Activated CD4-positive, alpha-beta T cell treated with anti-CD3 and anti-CD28 coated beads, Interleukin-2, amount 10 ng/mL, durations not matched to agents 24 days and 14 days (primary cell): ENCODE results near the gene MACROD2. TPM values are rescaled to one million over a fixed set of nuclear protein-coding genes. Genes with fewer than 3 reads are reported as not detected.

Source experiments
- DNase-seq: peaks from one replicate; pipeline ENCODE4 v3.0.0; 2022
- H3K27ac Mint-ChIP-seq: one replicate; pipeline ENCODE4 v1.8.0; 2022; ENCODE audit warnings: mild to moderate bottlenecking, mixed read lengths
- H3K27me3 Mint-ChIP-seq: one replicate; pipeline ENCODE4 v1.8.0; 2022; ENCODE audit warnings: mixed read lengths
- H3K36me3 Mint-ChIP-seq: one replicate; pipeline ENCODE4 v1.8.0; 2022; ENCODE audit warnings: low read depth, mild to moderate bottlenecking, mixed read lengths
- H3K4me1 Mint-ChIP-seq: one replicate; pipeline ENCODE4 v1.8.0; 2021; ENCODE audit warnings: mixed read lengths
- H3K4me3 Mint-ChIP-seq: one replicate; pipeline ENCODE4 v1.8.0; 2022; ENCODE audit warnings: mild to moderate bottlenecking, moderate library complexity, mixed read lengths
- H3K9me3 Mint-ChIP-seq: one replicate; pipeline ENCODE4 v1.8.0; 2021; ENCODE audit warnings: mixed read lengths
- intact Hi-C: fragments of 100-400 bp; cut with micrococcal nuclease; formaldehyde crosslinking; loops from one replicate; pipeline ENCODE4 v1.15.1; 2023
- total RNA-seq: library from RNA; stranded (reverse); gene quantifications from 2 replicates; pipeline ENCODE4 v1.2.3, GENCODE V29; 2022

MACROD2 gene
- total RNA-seq, 1 donor from 2014 or later, result not detected

DNA sequence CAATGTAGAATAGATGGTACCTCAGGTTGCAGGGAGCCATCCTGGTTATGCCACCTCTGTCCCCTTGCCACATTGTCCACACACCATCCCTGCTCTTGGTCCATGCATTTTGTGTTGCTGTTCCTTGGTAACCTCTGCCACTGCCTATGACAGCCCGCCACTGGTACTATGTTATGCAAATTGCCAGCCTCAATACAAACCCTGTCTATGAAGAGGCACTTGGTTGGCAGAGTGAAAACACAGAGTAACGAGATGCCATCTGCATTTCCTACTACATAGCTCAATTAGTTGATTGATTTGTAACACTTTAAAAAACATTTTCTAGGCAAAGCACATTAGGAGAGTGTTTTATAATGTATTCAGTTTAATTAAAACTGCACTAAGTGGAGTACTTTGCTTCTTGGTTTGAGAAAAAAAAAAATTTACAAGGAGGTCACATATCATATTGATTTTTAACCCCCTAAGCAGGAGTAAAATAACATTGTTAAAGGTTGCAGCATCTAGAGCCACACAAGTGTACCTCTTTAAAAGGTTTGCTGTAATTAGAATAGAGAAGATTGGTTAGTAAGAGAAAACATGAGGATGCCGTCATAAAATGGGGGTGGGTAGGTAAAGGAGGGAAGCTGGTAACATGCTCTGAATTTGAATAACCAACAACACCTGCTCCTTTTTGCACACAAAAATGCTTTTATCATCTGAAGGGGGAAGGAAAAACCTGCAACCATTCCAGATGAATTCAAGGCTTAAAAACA is 1760.9 kb downstream of the MACROD2 start:
- H3K4me3 Mint-ChIP-seq, result no peak overlapping the region
- intact Hi-C loops, result no loop called here
- H3K27me3 Mint-ChIP-seq, result no peaks in the 10 kb centered on the region
- no peak overlapping the region for H3K27ac Mint-ChIP-seq
- H3K36me3 Mint-ChIP-seq, result no peaks in the 10 kb centered on the region
- no peaks in the 10 kb centered on the region for H3K4me1 Mint-ChIP-seq
- no peak for DNase-seq
- peaks cover 5% of the 10 kb centered on the region for H3K9me3 Mint-ChIP-seq

DNA sequence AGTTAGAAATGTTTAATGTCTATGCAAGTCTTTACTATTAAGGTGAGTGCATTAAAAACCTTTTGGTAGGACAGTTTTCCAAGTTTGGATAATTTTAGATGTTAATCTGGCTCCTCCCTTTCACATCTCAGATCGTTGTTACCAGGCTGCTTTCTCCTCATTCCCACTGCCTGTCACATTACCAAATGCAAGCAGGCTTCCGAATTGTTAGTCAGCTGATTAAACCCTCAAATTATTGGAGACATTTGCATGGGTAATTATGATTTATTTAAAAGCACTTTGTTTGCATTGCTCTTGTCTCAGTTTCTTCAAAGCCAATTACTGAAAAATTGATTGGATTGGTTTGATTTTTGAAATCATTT is 1761.4 kb downstream of the MACROD2 start:
- DNase-seq, result no peak
- Mint-ChIP-seq H3K4me1 (no peaks in the 10 kb centered on the region), H3K9me3 (peaks cover 5% of the 10 kb centered on the region), H3K27me3 (no peaks in the 10 kb centered on the region), H3K4me3 (no peak overlapping the region), H3K27ac (no peak overlapping the region), H3K36me3 (no peaks in the 10 kb centered on the region)
- intact Hi-C loops, result no loop called here

DNA sequence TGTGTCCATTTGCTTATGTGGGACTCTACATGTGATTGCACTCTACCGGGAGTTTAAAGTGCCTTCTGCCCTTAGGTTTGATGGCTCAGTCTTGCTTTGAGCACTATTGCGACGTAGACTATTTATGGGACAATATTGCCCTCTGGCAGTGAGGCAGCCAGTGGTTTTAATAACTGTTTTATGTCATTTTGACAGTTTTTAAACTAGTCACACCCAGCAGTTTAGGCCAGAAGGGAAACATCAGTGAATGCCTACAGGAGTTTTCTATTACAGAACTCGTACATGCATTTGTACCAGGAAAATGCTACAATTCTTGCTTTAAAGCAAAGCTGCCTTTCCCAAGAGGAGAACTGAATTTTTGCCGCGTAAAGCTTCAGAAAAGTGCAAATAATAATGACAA is 1764.3 kb downstream of the MACROD2 start:
- intact Hi-C loops, result no loop called here
- H3K4me3 Mint-ChIP-seq, result no peak overlapping the region
- H3K27me3 Mint-ChIP-seq, result no peaks in the 10 kb centered on the region
- peaks cover 5% of the 10 kb centered on the region for H3K9me3 Mint-ChIP-seq
- H3K4me1 Mint-ChIP-seq, result no peaks in the 10 kb centered on the region
- DNase-seq, result no peak
- no peak overlapping the region for H3K27ac Mint-ChIP-seq
- no peaks in the 10 kb centered on the region for H3K36me3 Mint-ChIP-seq

DNA sequence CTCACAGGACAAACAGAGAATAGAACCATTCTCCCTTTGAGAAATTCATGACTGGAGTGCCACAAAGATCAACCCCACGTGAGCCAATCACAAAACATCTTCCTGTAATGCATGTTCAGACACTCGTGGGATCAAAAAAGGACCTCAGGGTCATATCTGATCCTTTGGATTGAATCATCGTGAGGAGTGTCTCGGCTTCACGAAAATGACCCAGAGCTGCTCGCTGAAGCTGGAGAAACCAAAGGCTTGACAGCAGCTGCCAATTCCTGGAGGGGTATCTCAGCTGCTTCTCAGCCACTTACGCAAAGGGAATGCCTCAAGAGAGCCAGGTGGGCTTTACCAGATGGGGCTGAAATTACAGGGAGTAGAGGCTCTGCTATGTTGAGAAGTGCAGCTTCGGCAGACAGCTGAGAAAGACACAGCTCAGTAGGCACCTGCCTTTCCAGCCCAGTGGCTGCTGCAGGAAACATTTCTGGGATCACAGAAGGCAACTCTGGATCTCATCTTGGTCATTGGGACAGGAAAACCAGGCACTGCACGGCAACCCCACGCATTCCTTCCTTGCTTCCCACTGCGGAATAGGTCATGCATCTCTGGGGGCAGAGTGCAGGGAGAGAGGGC is 1764.8 kb downstream of the MACROD2 start:
- Mint-ChIP-seq H3K27me3 (no peaks in the 10 kb centered on the region), H3K4me3 (no peak overlapping the region), H3K4me1 (no peaks in the 10 kb centered on the region), H3K9me3 (peaks cover 5% of the 10 kb centered on the region), H3K27ac (no peak overlapping the region), H3K36me3 (no peaks in the 10 kb centered on the region)
- DNase-seq, result no peak
- intact Hi-C loops, result no loop called here

DNA sequence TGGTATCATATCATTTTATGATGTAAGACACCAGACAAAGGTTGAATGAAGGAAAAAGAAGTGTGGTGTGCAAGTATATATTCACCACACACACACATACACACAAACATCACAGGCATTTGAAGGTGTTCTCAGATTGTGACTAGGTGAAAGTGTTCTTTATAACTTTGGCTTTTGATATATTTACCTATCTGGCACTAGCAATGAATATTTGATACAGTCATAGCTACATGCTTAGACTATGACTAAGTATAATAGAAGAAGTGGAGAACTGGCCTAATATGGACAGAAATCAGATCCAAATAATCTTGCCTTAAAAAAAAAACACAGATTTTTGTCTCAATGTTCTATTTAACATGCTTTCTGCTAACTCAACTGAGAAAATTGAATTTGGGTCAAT is 1768.0 kb downstream of the MACROD2 start:
- no peaks in the 10 kb centered on the region for H3K4me1 Mint-ChIP-seq
- H3K27ac Mint-ChIP-seq, result no peak overlapping the region
- no peaks in the 10 kb centered on the region for H3K36me3 Mint-ChIP-seq
- intact Hi-C loops, result no loop called here
- H3K27me3 Mint-ChIP-seq, result no peaks in the 10 kb centered on the region
- H3K4me3 Mint-ChIP-seq, result no peak overlapping the region
- DNase-seq, result no peak
- no peaks in the 10 kb centered on the region for H3K9me3 Mint-ChIP-seq

DNA sequence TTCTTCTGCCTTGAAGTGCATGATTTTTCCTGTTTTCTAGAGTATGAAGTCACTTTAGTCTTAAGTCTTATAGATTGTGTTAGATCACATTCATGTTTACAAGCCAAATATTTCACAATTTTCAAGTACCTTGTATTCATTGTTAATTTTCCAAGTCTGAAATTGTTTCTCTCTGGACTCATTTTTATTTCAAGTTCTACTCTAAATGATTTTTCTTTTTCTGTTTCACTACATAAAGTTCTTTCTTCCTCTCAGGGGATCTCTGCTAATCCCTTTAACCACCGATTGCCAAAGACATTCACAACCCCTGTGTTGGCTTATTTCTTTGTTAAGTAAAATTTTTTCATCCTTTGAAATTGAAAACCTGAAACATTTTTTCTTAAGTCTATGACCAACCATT is 1772.3 kb downstream of the MACROD2 start:
- DNase-seq, result no peak
- Mint-ChIP-seq H3K4me3 (no peak overlapping the region), H3K9me3 (no peaks in the 10 kb centered on the region), H3K27ac (no peak overlapping the region), H3K36me3 (no peaks in the 10 kb centered on the region), H3K27me3 (no peaks in the 10 kb centered on the region), H3K4me1 (no peaks in the 10 kb centered on the region)
- intact Hi-C loops, result no loop called here

DNA sequence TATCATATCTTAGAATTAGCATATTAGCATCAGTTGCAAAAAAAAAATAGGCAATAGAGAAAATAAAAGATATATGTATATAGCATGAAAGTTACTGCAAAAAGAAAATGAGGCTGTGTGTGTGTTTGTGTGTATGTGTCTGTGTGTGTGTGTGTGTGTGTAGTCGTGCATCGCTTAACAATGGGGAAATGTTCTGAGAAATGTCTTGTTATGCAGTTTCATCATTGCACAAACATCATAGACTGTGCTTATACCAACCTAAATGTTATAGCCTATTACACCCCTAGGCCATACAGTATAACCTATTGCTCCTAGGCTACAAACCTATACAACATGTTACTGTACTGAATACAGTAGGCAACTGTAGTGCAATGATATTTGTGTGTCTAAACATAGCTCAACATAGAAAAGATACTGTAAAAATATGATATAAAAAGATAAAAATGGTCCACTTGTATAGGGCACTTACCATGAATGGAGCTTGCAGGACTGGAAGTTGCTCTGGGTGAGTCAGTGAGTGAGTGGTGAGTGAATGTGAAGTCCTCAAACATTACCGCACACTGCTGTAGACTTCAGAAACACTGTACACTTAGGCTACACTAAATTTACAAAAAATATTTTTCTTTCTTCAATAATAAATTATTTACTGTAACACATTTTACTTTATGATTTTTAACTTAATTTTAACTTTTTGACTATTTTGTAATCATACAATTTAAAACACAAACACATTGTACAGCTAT is 1772.9 kb downstream of the MACROD2 start:
- H3K4me3 Mint-ChIP-seq, result no peak overlapping the region
- H3K9me3 Mint-ChIP-seq, result no peaks in the 10 kb centered on the region
- no peak overlapping the region for H3K27ac Mint-ChIP-seq
- H3K36me3 Mint-ChIP-seq, result no peaks in the 10 kb centered on the region
- H3K4me1 Mint-ChIP-seq, result no peaks in the 10 kb centered on the region
- intact Hi-C loops, result no loop called here
- DNase-seq, result no peak
- H3K27me3 Mint-ChIP-seq, result no peaks in the 10 kb centered on the region

DNA sequence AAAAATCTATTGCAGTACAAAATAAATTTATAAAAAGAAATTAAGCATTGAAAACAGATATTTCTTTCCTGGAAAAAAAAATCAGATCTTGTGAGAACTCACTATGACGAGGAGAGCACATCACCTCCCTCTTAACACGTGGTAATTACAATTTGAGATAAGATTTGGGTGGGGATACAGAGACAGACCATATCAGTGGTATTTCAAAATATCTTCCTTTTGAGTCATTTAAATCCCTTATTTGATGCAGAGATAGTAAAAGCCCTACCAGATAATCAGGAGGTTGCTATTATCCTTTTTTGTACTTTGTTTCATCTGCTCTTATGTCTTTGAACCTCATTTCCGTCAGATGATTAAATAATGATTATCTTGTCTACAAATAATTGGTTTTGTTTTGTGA is 1777.5 kb downstream of the MACROD2 start:
- no peaks in the 10 kb centered on the region for H3K36me3 Mint-ChIP-seq
- DNase-seq, result no peak
- no peaks in the 10 kb centered on the region for H3K9me3 Mint-ChIP-seq
- H3K4me3 Mint-ChIP-seq, result no peak overlapping the region
- no peaks in the 10 kb centered on the region for H3K4me1 Mint-ChIP-seq
- H3K27me3 Mint-ChIP-seq, result no peaks in the 10 kb centered on the region
- intact Hi-C loops, result no loop called here
- H3K27ac Mint-ChIP-seq, result no peak overlapping the region

DNA sequence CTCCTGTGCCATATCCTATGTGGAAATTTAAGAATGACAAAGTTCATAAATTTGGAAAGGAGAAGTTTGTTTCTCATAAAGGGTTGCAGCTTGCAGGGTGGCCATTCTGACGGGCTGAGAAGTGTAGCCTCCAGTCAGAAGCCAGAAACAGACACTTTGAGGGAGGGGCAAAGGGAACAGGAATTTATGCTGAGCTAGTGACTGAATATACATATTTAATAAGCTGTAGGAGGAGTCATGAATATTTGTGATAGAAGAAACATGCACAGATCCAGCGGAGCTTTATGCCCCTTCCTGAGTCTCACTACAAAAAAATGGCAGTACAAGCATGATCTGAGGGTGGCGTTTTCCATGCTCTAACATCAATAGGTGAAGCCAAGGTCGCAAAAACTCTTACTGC is 1779.6 kb downstream of the MACROD2 start:
- no peak for DNase-seq
- Mint-ChIP-seq H3K4me3 (no peak overlapping the region), H3K27me3 (no peaks in the 10 kb centered on the region), H3K4me1 (no peaks in the 10 kb centered on the region), H3K9me3 (no peaks in the 10 kb centered on the region), H3K36me3 (no peaks in the 10 kb centered on the region), H3K27ac (no peak overlapping the region)
- intact Hi-C loops, result no loop called here

DNA sequence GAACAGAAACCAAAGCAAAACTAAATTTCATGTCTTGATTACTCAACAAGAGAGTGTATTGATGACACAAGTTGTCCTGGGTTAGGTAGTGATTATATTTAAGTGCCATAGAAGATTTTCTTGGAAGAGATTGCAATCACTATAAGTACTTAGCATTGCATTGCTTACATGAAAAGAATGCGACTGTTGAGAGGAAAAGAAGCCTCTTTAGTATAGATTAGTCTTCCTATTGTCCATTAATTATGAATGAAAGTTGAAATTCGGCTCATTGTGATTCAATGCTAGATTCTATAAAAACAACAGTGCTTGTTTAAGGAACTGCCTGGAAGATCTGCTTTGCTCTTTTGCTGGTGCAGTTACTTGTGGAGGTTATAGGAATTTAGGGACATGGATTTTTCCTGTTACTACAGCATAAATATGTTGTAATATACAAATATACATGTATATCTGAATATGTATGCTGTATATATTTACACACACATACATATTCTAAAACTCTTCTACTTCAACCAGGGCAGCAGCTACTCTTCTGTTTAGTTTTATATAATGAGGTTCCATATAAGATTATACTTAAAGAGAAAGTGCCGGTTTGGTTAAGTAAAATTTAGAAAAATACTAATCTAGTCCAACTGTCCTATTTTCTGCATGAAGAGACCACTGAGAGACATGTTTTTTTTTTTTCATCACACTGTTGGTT is 1781.6 kb downstream of the MACROD2 start:
- Mint-ChIP-seq H3K27me3 (no peaks in the 10 kb centered on the region), H3K4me1 (no peaks in the 10 kb centered on the region), H3K27ac (no peak overlapping the region), H3K9me3 (no peaks in the 10 kb centered on the region), H3K36me3 (no peaks in the 10 kb centered on the region), H3K4me3 (no peak overlapping the region)
- intact Hi-C loops, result no loop called here
- DNase-seq, result no peak

DNA sequence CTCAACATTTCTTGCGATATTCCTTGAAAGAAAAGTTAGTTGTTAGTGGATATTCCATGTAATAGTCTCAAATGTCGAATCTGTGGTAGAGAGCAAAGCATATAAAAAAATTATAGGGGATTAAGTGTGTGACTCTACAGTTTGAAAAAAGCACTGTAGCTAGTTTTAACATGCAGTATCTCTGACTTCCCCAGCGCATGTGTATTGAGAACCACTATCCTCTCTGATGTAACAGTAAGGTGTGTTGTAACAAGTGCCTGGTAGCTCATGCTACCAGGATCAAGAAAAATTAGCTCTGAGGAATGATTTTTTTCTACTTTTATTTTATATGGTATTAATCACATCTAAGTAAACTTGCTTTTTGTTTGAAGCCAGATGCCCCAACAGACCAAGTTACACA is 1788.7 kb downstream of the MACROD2 start:
- intact Hi-C loops, result no loop called here
- Mint-ChIP-seq H3K9me3 (no peaks in the 10 kb centered on the region), H3K27ac (no peak overlapping the region), H3K4me3 (no peak overlapping the region), H3K27me3 (no peaks in the 10 kb centered on the region), H3K4me1 (no peaks in the 10 kb centered on the region), H3K36me3 (no peaks in the 10 kb centered on the region)
- DNase-seq, result no peak

DNA sequence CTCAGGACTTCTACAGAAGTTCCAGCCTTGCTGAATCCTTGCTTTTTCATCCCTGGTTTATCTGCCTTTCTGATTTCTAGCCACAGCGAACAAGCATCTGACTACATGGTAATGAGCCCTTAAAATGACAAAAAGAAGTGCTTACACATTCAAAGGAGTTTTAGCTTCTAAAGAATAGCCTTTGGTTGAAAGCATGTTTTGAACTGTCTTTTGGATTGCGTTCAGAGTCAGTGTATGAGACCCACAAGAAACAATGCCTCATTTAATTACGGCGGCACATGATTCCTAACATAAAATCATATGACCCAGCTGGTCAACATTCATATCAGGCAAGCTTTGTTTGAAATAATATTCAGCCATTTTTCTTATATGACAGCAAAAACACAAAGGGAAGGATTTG is 1793.8 kb downstream of the MACROD2 start:
- no peak overlapping the region for H3K4me3 Mint-ChIP-seq
- no peaks in the 10 kb centered on the region for H3K9me3 Mint-ChIP-seq
- no peak for DNase-seq
- intact Hi-C loops, result no loop called here
- no peaks in the 10 kb centered on the region for H3K36me3 Mint-ChIP-seq
- H3K27ac Mint-ChIP-seq, result no peak overlapping the region
- H3K27me3 Mint-ChIP-seq, result no peaks in the 10 kb centered on the region
- no peaks in the 10 kb centered on the region for H3K4me1 Mint-ChIP-seq

DNA sequence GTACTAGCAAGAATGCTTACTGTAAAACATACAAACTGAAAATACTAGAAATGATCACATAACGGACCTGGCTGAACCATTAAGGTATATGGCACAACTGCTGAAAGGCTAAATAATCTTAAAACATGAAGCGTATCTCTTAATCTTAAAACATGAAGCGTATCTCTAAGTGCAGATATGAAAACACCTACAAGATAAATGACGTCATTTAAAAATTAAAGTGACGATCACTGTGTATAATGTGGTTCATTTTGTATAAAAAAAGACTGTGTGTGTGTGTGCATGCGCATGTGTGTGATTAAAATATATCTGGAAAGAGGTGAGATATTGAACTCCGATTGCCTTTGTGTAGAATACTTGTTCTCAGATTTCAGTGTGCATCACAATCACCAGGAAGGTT is 1797.5 kb downstream of the MACROD2 start:
- H3K36me3 Mint-ChIP-seq, result no peaks in the 10 kb centered on the region
- no peaks in the 10 kb centered on the region for H3K27me3 Mint-ChIP-seq
- no peak for DNase-seq
- H3K4me1 Mint-ChIP-seq, result no peaks in the 10 kb centered on the region
- intact Hi-C loops, result no loop called here
- H3K27ac Mint-ChIP-seq, result no peak overlapping the region
- no peak overlapping the region for H3K4me3 Mint-ChIP-seq
- peaks cover 5% of the 10 kb centered on the region for H3K9me3 Mint-ChIP-seq

DNA sequence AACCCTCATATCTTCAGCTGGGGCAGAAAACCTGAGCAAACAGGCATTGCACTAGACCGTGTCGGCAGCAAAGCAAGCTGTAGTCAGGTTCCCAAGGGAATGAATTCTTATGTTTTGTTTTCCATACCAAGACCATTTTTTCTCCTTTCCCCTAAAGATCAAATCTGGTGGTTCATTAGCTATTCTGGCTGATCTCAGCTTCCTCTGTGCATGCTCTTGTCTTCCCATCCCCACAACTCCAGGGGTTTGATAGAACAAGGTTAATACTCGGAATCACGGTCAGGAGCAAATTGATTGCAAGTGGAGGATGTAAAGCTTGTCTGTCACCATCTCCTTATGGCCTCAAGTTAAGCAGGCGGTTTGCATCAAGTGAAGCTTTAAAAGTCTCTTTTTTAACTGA is 1799.1 kb downstream of the MACROD2 start:
- Mint-ChIP-seq H3K27me3 (no peaks in the 10 kb centered on the region), H3K4me3 (no peak overlapping the region), H3K36me3 (no peaks in the 10 kb centered on the region), H3K27ac (no peak overlapping the region), H3K9me3 (peaks cover 5% of the 10 kb centered on the region), H3K4me1 (no peaks in the 10 kb centered on the region)
- DNase-seq, result no peak
- intact Hi-C loops, result no loop called here
